SH-SY5Y (cell line): ENCODE measurements around the gene WNT2.

Experiments used
- GATA2 ChIP-seq: IDR thresholded peaks from 2 replicates; pipeline ENCODE4 v1.6.1; 2011; ENCODE audit warnings: mild to moderate bottlenecking, low read depth, low read length
- GATA3 ChIP-seq: IDR thresholded peaks from 2 replicates; pipeline ENCODE4 v1.6.1; 2011; ENCODE audit warnings: low read depth, mild to moderate bottlenecking, low read length, moderate library complexity

The WNT2 gene

GRCh38 chr7:117227091-117227490 is 95.8 kb downstream of the WNT2 start:
- TF ChIP-seq GATA2, result no peak
- TF ChIP-seq GATA3, result no peak

- no peak for TF ChIP-seq GATA3
- no peak for TF ChIP-seq GATA2
Measured at GRCh38 chr7:117225536-117225935, 97.3 kb downstream of the WNT2 start.
